ENCODE results near the gene PFDN6.

- TF ChIP-seq ZFP41 (CRISPR knock-in tag; IDR thresholded peaks at IDR 0.05; ENCODE audit: borderline replicate concordance) (no peak), CBX1 (IDR thresholded peaks at IDR 0.05; ENCODE audit: low read depth) (no peak), DPF2 (CRISPR knock-in tag; IDR thresholded peaks at IDR 0.05; ENCODE audit: borderline replicate concordance, low read depth) (no peak), FOXM1 (CRISPR knock-in tag; IDR thresholded peaks at IDR 0.05) (no peak), ZNF547 (CRISPR knock-in tag; IDR thresholded peaks at IDR 0.05) (no peak), RXRA (CRISPR knock-in tag; IDR thresholded peaks at IDR 0.05) (no peak), MYC (CRISPR knock-in tag; IDR thresholded peaks at IDR 0.05; ENCODE audit: borderline replicate concordance) (no peak)
Measured at GRCh38 chr6:33297956-33298772, 8.8 kb downstream of the PFDN6 start.
